HG03060 (cell line): Measurements from ENCODE around the gene BRSK2.
"Not testable (repeated sequence)": the region's sequence is repeated elsewhere in the genome, so short reads cannot be mapped to it uniquely, and the experiment has no call there.

ENCODE experiments used
- ATAC-seq: cut with Tn5 transposase; IDR thresholded peaks from one replicate; pipeline ENCODE4 v1.9.1; 2021; ENCODE audit warnings: low read depth, moderate number of reproducible peaks; ENCODE audit not compliant: unreplicated experiment

The BRSK2 gene

DNA sequence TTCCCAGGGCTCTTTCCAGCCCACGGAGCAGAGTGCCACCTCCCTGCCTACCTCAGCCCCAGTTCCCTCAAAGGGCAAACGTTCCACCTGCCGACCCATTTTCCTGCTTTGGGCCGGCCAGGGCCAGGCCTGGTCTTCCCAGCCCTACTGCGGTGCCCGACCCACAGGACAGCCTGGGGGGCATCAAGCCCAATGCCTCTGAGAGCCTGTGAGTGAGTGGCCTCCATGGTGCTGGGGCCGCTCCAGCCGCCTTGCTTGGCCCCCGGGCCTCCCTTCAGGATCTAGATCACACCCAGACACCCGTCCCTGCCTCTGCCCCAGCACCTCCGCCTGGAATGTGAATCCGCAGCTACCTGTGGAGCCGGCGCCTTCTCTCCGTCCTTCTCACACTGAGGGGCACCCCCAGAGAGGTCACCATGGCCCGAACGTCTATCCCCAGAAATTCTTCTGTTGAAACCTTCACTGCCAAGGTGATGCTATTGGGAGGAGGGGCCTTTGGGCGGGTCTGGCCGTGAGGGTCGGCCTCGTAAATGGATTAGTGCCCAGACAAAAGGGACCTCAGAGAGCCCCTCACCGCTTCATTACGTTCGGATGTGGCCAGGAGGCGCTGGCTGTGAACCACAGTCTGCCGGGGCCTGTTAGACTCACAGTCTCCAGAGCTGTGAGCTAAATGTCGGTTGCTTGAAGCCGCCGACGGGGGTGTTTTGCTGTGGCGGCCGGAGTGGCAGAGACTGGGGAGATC is 36.2 kb upstream of the BRSK2 start:
- ATAC-seq: no peak

- ATAC-seq: no peak
Measured at GRCh38 chr11:1354125-1354938, 35.4 kb upstream of the BRSK2 start.

DNA sequence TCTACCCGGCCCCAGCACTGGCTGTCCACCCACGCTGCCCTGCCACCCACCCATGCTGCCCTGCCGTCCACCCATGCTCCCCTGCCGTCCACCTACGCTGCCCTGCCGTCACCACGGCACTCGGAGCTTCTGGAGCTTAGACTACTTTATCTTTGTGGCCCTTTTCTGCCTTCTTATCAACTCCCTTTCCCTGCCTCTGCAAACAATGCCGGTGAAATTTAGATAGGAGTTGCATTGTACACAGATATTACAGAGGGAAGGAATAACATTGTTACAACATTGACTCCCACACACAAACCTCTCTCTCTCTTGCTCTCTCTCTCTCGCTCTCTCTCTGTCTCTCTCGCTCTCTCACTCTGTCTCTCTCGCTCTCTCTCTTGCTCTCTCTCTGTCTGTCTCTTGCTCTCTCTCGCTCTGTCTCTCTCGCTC is 33.7 kb upstream of the BRSK2 start:
- ATAC-seq: no peak

- ATAC-seq: no peak
Measured at GRCh38 chr11:1356478-1356960, 33.2 kb upstream of the BRSK2 start.

- ATAC-seq: no peak
Measured at GRCh38 chr11:1358286-1358685, 31.4 kb upstream of the BRSK2 start.

GRCh38 chr11:1358931-1359330 is 30.8 kb upstream of the BRSK2 start:
- ATAC-seq: not testable (repeated sequence)

- no peak for ATAC-seq
Measured at GRCh38 chr11:1359556-1359955, 30.2 kb upstream of the BRSK2 start.

- no peak for ATAC-seq
Measured at GRCh38 chr11:1360181-1360834, 29.4 kb upstream of the BRSK2 start.

DNA sequence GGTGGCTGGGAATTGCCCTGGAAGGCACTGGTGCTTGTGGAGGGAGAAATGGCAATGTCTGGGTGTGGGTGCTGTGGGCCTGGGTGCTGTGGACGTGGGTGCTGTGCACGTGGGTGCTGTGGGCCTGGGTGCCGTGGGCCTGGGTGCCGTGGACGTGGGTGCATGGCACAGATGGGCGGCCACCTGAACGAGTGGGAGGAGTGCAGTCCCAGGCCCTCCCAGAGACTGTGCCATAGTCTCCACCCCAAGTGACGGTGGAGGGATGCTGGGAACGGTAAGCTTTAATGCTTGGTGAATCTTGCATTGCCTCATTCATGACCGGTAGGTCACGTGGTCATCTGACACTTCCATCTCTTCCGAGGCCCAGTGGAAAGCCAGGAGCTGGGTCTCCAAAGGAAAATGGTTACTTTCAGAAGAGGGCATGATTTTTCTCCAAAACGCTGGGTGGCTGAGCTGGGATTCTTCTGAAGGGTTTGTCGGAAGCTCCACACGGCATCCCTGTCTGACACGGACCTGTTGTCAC is 28.8 kb upstream of the BRSK2 start:
- no peak for ATAC-seq

- no peak for ATAC-seq
Measured at GRCh38 chr11:1361882-1362281, 27.9 kb upstream of the BRSK2 start.

DNA sequence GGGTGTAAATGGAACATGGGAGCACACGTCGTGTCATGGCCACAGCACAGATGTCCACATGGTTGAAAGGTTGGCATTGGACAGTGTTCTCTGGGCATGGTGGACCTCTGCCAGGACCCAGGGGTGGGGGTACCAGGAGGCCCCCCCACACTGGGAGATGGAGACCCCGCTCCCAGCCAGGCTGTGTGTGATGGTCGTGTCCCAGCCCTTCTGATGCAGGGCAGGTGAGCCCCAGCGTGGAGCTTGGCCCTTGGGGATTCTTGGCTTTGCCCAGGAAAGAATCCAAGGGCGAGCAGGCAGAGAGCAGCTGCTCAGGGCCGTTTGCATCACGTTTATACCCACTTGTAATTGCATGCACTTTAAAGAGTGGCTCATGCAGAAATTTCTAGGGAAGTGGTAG is 22.0 kb upstream of the BRSK2 start:
- no peak for ATAC-seq

- ATAC-seq: no peak
Measured at GRCh38 chr11:1368216-1368615, 21.5 kb upstream of the BRSK2 start.

DNA sequence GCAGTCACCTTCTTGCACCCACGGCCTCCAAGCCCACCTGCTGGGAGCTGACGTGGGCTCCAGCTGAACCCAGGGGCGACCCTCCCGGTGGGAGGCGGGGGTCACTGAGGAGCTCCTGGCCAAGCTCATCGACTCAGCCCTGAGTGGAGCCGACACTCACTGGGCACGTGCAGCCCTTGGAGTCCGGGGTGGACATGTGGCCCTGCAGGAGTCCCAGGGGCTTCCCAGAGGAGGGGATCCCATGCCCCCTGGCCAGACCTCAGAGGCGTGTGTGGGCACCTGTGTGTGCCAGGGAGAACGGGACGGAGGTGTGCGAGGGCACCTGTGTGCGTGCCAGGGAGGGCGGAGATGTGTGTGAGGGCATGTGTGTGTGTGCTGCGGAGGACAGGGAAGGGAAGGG is 20.8 kb upstream of the BRSK2 start:
- no peak for ATAC-seq

- no peak for ATAC-seq
Measured at GRCh38 chr11:1369371-1370005, 20.2 kb upstream of the BRSK2 start.

- ATAC-seq: no peak
Measured at GRCh38 chr11:1370186-1371025, 19.3 kb upstream of the BRSK2 start.

- ATAC-seq: no peak
Measured at GRCh38 chr11:1371026-1371325, 18.8 kb upstream of the BRSK2 start.

- ATAC-seq: no peak
Measured at GRCh38 chr11:1371377-1371776, 18.4 kb upstream of the BRSK2 start.

DNA sequence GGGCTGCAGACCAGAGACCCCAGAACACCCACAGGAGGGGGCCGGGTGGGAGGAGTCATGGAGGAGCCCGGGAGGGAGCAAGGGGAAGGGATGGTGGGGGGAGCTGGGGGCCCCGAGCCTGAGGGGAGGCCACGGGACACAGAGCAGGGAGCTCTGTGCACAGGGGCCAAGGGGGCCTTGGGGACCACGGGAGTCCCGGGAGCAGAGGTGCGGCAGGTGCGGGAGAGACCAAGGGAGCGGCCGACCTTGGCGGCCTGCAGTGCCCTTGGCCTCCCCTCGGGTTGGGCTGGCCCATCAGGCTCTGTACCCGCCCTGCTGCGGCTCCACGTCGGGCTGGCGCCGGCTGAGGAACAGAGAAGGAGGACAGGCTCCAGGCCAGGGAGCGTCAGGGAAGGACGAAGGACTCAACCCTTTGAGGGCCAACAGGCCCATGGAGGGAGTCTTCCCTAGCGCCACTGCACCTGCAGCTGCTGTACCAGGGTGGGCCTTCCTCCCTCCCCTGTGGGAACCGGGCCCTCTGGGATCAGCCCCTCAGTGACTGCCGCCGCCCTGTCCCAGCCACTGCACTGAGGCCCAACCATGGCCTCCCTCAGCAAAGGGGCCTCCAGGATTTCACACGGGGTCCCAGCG is 17.8 kb upstream of the BRSK2 start:
- ATAC-seq: no peak

GRCh38 chr11:1372660-1373059 is 17.1 kb upstream of the BRSK2 start:
- no peak for ATAC-seq
